Esophagus squamous epithelium (tissue), 4 donors: ENCODE measurements around the gene FLNB.

Source experiments
- POLR2A ChIP-seq, 4 donors: fragments of 450-650 bp; IDR thresholded peaks; one replicate each; pipeline ENCODE4 v1.6.1; 2017; ENCODE audit warnings: antibody characterized with exemption in 4 of 4, mild to moderate bottlenecking in 4 of 4, moderate library complexity in 3 of 4
- TF ChIP-seq, protein P1 (sequence below), 6 experiments: fragments of 450-650 bp in 4 of 6; fragments of 200-600 bp in 2 of 6; sonication (generic) in 2 of 6; IDR thresholded peaks; one replicate each; pipeline ENCODE4 v1.5.1; 2016 to 2019; ENCODE audit warnings: antibody characterized with exemption in 6 of 6, mild to moderate bottlenecking in 4 of 6, moderate library complexity in 4 of 6

- TF ChIP-seq, protein P1, sequence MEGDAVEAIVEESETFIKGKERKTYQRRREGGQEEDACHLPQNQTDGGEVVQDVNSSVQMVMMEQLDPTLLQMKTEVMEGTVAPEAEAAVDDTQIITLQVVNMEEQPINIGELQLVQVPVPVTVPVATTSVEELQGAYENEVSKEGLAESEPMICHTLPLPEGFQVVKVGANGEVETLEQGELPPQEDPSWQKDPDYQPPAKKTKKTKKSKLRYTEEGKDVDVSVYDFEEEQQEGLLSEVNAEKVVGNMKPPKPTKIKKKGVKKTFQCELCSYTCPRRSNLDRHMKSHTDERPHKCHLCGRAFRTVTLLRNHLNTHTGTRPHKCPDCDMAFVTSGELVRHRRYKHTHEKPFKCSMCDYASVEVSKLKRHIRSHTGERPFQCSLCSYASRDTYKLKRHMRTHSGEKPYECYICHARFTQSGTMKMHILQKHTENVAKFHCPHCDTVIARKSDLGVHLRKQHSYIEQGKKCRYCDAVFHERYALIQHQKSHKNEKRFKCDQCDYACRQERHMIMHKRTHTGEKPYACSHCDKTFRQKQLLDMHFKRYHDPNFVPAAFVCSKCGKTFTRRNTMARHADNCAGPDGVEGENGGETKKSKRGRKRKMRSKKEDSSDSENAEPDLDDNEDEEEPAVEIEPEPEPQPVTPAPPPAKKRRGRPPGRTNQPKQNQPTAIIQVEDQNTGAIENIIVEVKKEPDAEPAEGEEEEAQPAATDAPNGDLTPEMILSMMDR (IDR thresholded peaks at IDR 0.05), result no peak
- no peak for TF ChIP-seq POLR2A (IDR thresholded peaks at IDR 0.05)
These were observed 18.6 kb upstream of the FLNB start for GRCh38 chr3:57989646-57990045.
